Erythroblast (primary cell): ENCODE data around the gene CCN5.

ENCODE experiments used
- GATA1 ChIP-seq: IDR thresholded peaks from 2 replicates; pipeline ENCODE4 v1.6.1; 2011; ENCODE audit warnings: low read depth, mild to moderate bottlenecking, control low read depth, low read length, moderate library complexity
- POLR2A ChIP-seq: IDR thresholded peaks from 2 replicates; pipeline ENCODE4 v1.6.1; 2011; ENCODE audit warnings: mild to moderate bottlenecking, low read length

- TF ChIP-seq POLR2A (no peak), GATA1 (no peak)
Measured at GRCh38 chr20:44719841-44720240, 4.7 kb downstream of the CCN5 start.
